IMR-90 (cell line): ENCODE results near the gene MLLT3. TPM values are rescaled to one million over a fixed set of nuclear protein-coding genes. Genes with fewer than 3 reads are reported as not detected.

Experiments
- ATAC-seq: fragments of 200-7000 bp; cut with Tn5 transposase; 2 replicates; pipeline ENCODE4 v1.9.1; 2020; ENCODE audit warnings: low read depth, mild to moderate bottlenecking, moderate library complexity
- BruUV-seq: library from RNA; stranded (reverse); fragments of 400-500 nt; replicated peaks from 2 replicates; lab custom pipeline; 2021; lab: Mats Ljungman, UMichigan
- CTCF ChIA-PET: fragments of 300-600 bp; formaldehyde crosslinking; extraction: SDS; loops from one replicate; lab custom pipeline; 2021; ENCODE audit warnings: antibody characterized with exemption; lab: Yijun Ruan, JAX
- POLR2A ChIA-PET: fragments of 300-600 bp; sonication (Branson Sonifier 250); formaldehyde crosslinking; loops from one replicate; lab custom pipeline; 2022; ENCODE audit warnings: antibody characterized with exemption; ENCODE audit not compliant: unreplicated experiment; lab: Charles Lee
- DNase-seq: peaks from one replicate; pipeline ENCODE4 v3.0.0; 2013
- H2AFZ ChIP-seq: replicated peaks from 2 replicates; pipeline ENCODE3; 2013; ENCODE audit warnings: low read length, mild to moderate bottlenecking; ENCODE audit not compliant: poor library complexity
- H2AK5ac ChIP-seq: 2 replicates; pipeline ENCODE4 v1.6.1; 2013; ENCODE audit warnings: low read depth, low read length, inconsistent platforms
- H2AK9ac ChIP-seq: replicated peaks from 2 replicates; pipeline ENCODE3; 2013; ENCODE audit warnings: mild to moderate bottlenecking, low read depth, low read length, moderate library complexity; ENCODE audit not compliant: poor library complexity
- H2BK120ac ChIP-seq: 2 replicates; pipeline ENCODE4 v1.6.1; 2013; ENCODE audit warnings: low read depth, low read length, inconsistent platforms
- H2BK15ac ChIP-seq: 3 replicates; pipeline ENCODE4 v1.6.1; 2013; ENCODE audit warnings: low read depth, low read length, inconsistent platforms
- H2BK20ac ChIP-seq: 2 replicates; pipeline ENCODE4 v1.6.1; 2013; ENCODE audit warnings: low read depth, mild to moderate bottlenecking, inconsistent platforms, low read length, moderate library complexity
- H2BK5ac ChIP-seq: 2 replicates; pipeline ENCODE4 v1.6.1; 2013; ENCODE audit warnings: mild to moderate bottlenecking, low read depth, low read length, inconsistent platforms; ENCODE audit not compliant: poor library complexity, severe bottlenecking
- H3K14ac ChIP-seq: replicated peaks from 2 replicates; pipeline ENCODE4 v1.6.1; 2013; ENCODE audit warnings: low read depth, low read length, inconsistent platforms
- H3K18ac ChIP-seq: 2 replicates; pipeline ENCODE4 v1.6.1; 2013; ENCODE audit warnings: low read depth, low read length, control low read depth
- H3K23ac ChIP-seq: 2 replicates; pipeline ENCODE4 v1.6.1; 2013; ENCODE audit warnings: low read depth, low read length, inconsistent platforms
- H3K27ac ChIP-seq: 2 replicates; pipeline ENCODE4 v1.5.1; 2013; ENCODE audit warnings: mild to moderate bottlenecking, control low read depth, low read length; ENCODE audit not compliant: insufficient read depth
- H3K27me3 ChIP-seq: 2 replicates; pipeline ENCODE4 v1.6.1; 2013; ENCODE audit warnings: low read length; ENCODE audit not compliant: control insufficient read depth, insufficient read depth
- H3K36me3 ChIP-seq: 2 replicates; pipeline ENCODE4 v1.6.1; 2013; ENCODE audit warnings: low read length, mixed read lengths; ENCODE audit not compliant: control insufficient read depth, insufficient read depth
- H3K4ac ChIP-seq: 2 replicates; pipeline ENCODE4 v1.6.1; 2013; ENCODE audit warnings: low read depth, low read length, inconsistent platforms
- H3K4me1 ChIP-seq: 2 replicates; pipeline ENCODE4 v1.6.1; 2013; ENCODE audit warnings: low read length, mixed read lengths; ENCODE audit not compliant: control insufficient read depth, insufficient read depth
- H3K4me2 ChIP-seq: 2 replicates; pipeline ENCODE4 v1.6.1; 2013; ENCODE audit warnings: low read depth, mild to moderate bottlenecking, control low read depth, low read length, moderate library complexity
- H3K4me3 ChIP-seq: 2 replicates; pipeline ENCODE4 v1.5.1; 2013; ENCODE audit warnings: low read depth, mild to moderate bottlenecking, control low read depth, low read length, moderate library complexity; ENCODE audit not compliant: insufficient read depth
- H3K56ac ChIP-seq: 2 replicates; pipeline ENCODE4 v1.6.1; 2013; ENCODE audit warnings: low read length, inconsistent platforms; ENCODE audit not compliant: insufficient read depth; ENCODE audit errors: extremely low read depth
- H3K79me1 ChIP-seq, 2 experiments: 2 replicates each; pipeline ENCODE4 v1.6.1; 2013; ENCODE audit warnings: low read length in 2 of 2, inconsistent platforms in 1 of 2, low read depth in 1 of 2
- H3K9ac ChIP-seq: 2 replicates; pipeline ENCODE4 v1.6.1; 2013; ENCODE audit warnings: low read depth, low read length, control low read depth
- H3K9me1 ChIP-seq: 2 replicates; pipeline ENCODE4 v1.6.1; 2013; ENCODE audit warnings: low read length, inconsistent platforms; ENCODE audit not compliant: insufficient read depth
- H3K9me3 ChIP-seq: 2 replicates; pipeline ENCODE4 v1.6.1; 2013; ENCODE audit warnings: low read length; ENCODE audit not compliant: control insufficient read depth, insufficient read depth
- H4K20me1 ChIP-seq: 2 replicates; pipeline ENCODE4 v1.6.1; 2013; ENCODE audit warnings: low read length, inconsistent platforms; ENCODE audit not compliant: insufficient read depth
- H4K5ac ChIP-seq: 2 replicates; pipeline ENCODE4 v1.6.1; 2013; ENCODE audit warnings: mild to moderate bottlenecking, low read depth, low read length, control low read depth
- H4K8ac ChIP-seq, 2 experiments: 2 replicates each; pipeline ENCODE4 v1.6.1; 2013; ENCODE audit warnings: low read depth in 2 of 2, low read length in 2 of 2, control low read depth in 1 of 2, inconsistent platforms in 1 of 2
- H4K91ac ChIP-seq: 2 replicates; pipeline ENCODE4 v1.6.1; 2013; ENCODE audit warnings: low read depth, low read length, inconsistent platforms; ENCODE audit not compliant: insufficient read depth
- RAD21 ChIP-seq: IDR thresholded peaks from 2 replicates; pipeline ENCODE4 v1.6.1; 2012; ENCODE audit warnings: low read length, improper control_type of control experiment
- RFX5 ChIP-seq: IDR thresholded peaks from 2 replicates; pipeline ENCODE4 v1.8.0; 2012; ENCODE audit warnings: low read depth, mild to moderate bottlenecking, low read length, moderate library complexity
- WGBS, 2 experiments: methylation state at CpG; one replicate each; pipeline versions ENCODE4 v1.1.5 to v1.1.7; 2013; ENCODE audit warnings: missing lambda C conversion rate in 2 of 2; ENCODE audit not compliant: insufficient read length in 1 of 2; ENCODE audit errors: extremely low coverage in 2 of 2; 5-methylcytosine and 5-hydroxymethylcytosine counted together
- dilution Hi-C: fragments of 300-500 bp; cut with HindIII; formaldehyde crosslinking; loops from one replicate; pipeline ENCODE4 v1.14.3; 2018; ENCODE audit warnings: low sequenced_read_pairs; ENCODE audit not compliant: unreplicated experiment
- in situ Hi-C: fragments of 300-500 bp; cut with MboI; formaldehyde crosslinking; loops from 3 replicates; pipeline ENCODE4 v1.14.3; 2019; ENCODE audit warnings: low sequenced_read_pairs, inconsistent platforms, mixed read lengths
- intact Hi-C: fragments of 100-400 bp; cut with micrococcal nuclease; formaldehyde crosslinking; loops from 2 replicates; pipeline ENCODE4 v1.10.0; 2022
- polyA plus RNA-seq, 3 experiments: library from polyadenylated mRNA; depleted of rRNA; stranded (reverse); fragments of >200 nt; gene quantifications; 2 replicates each; pipeline ENCODE4 v1.2.3, GENCODE V29; 2012; ENCODE audit warnings: low replicate concordance in 1 of 3
- total RNA-seq: library from RNA; depleted of rRNA; stranded (reverse); fragments of >200 nt; gene quantifications from 2 replicates; pipeline ENCODE4 v1.2.3, GENCODE V29; 2012
- TF ChIP-seq, protein P1 (sequence below): conservative IDR thresholded peaks from 2 replicates; pipeline ENCODE4 v1.5.1; 2012; ENCODE audit warnings: mild to moderate bottlenecking, low read depth, low read length, improper control_type of control experiment

Gene MLLT3
- total and polyA plus RNA-seq, 2 of the 4 experiments (the other 2 are of a cell fraction), result 10.4 to 21.1 TPM

DNA sequence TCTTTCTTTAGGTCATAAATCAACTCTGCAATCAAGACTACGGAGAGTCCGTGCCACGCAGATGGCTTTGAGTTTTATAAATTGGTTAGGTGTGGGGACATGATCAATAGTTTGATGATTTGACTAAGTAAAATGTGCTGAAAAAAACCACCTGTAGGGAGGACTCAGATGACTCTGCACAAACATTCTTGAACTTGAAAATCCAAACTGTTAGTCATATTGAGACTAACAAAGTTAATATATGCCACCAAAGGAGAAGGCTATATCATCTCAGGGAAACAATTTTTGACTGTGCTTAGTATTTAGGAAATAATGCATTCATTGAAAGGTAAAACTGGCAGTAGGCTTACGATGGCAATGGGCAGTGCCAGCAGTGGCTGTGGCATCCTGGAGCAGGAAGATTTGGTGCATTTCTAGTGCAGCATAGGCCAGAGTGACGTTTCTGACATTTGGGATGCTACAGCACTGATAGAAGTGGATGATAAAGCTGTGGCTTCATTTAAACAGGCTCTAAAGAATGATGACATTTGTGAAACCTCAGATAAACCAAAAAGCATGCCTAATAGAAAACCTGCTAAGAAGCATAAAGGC is 291.1 kb downstream of the MLLT3 start:
- WGBS, 2 experiments, result 100% methylated on average over 1 of the region's 5 CpGs; no CpG with 5 or more reads in 1 of the 2 experiments
- in situ Hi-C loops, result no loop called here

More for the DNA sequence above, 291.1 kb downstream of the MLLT3 start:
- no peak overlapping the region for H4K5ac ChIP-seq
- dilution Hi-C loops, result no loop called here
- H2BK20ac ChIP-seq, result no peak overlapping the region
- no peak for DNase-seq
- no peak overlapping the region for H3K18ac ChIP-seq
- no peaks in the 10 kb centered on the region; the same call in 1 of the 2 replicates for H3K9me1 ChIP-seq
- CTCF ChIA-PET, result no interaction called here
- H2BK5ac ChIP-seq, result no peak overlapping the region
- no peak overlapping the region for H2BK120ac ChIP-seq
- no peaks in the 10 kb centered on the region for H4K20me1 ChIP-seq
- H3K9ac ChIP-seq, result no peak overlapping the region
- H4K8ac ChIP-seq, result no peak overlapping the region
- no peaks in the 10 kb centered on the region for H3K79me1 ChIP-seq
- no peak for ATAC-seq
- H3K4me1 ChIP-seq, result no peaks in the 10 kb centered on the region
- intact Hi-C loops, result no loop called here
- H3K27me3 ChIP-seq, result peaks cover 5% of the 10 kb centered on the region; the same call in 1 of the 2 replicates
- no peaks in the 10 kb centered on the region for H3K9me3 ChIP-seq
- H4K91ac ChIP-seq, result no peak overlapping the region
- no TSS peak for BruUV-seq
- no peak overlapping the region for H3K56ac ChIP-seq
- no peak overlapping the region for H2AFZ ChIP-seq
- H2BK15ac ChIP-seq, result no peak overlapping the region
- no peak overlapping the region for H3K4me2 ChIP-seq
- no peak overlapping the region for H3K27ac ChIP-seq
- TF ChIP-seq RFX5 (no peak), RAD21 (no peak)
- TF ChIP-seq, protein P1, sequence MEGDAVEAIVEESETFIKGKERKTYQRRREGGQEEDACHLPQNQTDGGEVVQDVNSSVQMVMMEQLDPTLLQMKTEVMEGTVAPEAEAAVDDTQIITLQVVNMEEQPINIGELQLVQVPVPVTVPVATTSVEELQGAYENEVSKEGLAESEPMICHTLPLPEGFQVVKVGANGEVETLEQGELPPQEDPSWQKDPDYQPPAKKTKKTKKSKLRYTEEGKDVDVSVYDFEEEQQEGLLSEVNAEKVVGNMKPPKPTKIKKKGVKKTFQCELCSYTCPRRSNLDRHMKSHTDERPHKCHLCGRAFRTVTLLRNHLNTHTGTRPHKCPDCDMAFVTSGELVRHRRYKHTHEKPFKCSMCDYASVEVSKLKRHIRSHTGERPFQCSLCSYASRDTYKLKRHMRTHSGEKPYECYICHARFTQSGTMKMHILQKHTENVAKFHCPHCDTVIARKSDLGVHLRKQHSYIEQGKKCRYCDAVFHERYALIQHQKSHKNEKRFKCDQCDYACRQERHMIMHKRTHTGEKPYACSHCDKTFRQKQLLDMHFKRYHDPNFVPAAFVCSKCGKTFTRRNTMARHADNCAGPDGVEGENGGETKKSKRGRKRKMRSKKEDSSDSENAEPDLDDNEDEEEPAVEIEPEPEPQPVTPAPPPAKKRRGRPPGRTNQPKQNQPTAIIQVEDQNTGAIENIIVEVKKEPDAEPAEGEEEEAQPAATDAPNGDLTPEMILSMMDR, result no peak
- POLR2A ChIA-PET, result no interaction called here
- no peaks in the 10 kb centered on the region for H3K36me3 ChIP-seq
- no peak overlapping the region for H3K4ac ChIP-seq
- no peak overlapping the region for H3K23ac ChIP-seq
- H2AK9ac ChIP-seq, result no peak overlapping the region
- no peak overlapping the region for H3K4me3 ChIP-seq
- H3K14ac ChIP-seq, result no peak overlapping the region
- no peak overlapping the region for H2AK5ac ChIP-seq
